ENCODE data around the gene NTMT1.

- no peak for TF ChIP-seq POLR2AphosphoS5 (IDR thresholded peaks at IDR 0.05)
- TF ChIP-seq, protein P1, sequence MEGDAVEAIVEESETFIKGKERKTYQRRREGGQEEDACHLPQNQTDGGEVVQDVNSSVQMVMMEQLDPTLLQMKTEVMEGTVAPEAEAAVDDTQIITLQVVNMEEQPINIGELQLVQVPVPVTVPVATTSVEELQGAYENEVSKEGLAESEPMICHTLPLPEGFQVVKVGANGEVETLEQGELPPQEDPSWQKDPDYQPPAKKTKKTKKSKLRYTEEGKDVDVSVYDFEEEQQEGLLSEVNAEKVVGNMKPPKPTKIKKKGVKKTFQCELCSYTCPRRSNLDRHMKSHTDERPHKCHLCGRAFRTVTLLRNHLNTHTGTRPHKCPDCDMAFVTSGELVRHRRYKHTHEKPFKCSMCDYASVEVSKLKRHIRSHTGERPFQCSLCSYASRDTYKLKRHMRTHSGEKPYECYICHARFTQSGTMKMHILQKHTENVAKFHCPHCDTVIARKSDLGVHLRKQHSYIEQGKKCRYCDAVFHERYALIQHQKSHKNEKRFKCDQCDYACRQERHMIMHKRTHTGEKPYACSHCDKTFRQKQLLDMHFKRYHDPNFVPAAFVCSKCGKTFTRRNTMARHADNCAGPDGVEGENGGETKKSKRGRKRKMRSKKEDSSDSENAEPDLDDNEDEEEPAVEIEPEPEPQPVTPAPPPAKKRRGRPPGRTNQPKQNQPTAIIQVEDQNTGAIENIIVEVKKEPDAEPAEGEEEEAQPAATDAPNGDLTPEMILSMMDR (IDR thresholded peaks at IDR 0.05): no peak
These were observed 42.5 kb upstream of the NTMT1 start for GRCh38 chr9:129583308-129584038.
